Dendritic cell treated with granulocyte-macrophage colony-stimulating factor and Interleukin-4, amounts not matched to agents 40 ng/mL and 50 ng/mL, for 4 days (primary cell): ENCODE data around the gene CD99L2.
"Not testable (repeated sequence)": the region's sequence is repeated elsewhere in the genome, so short reads cannot be mapped to it uniquely, and the experiment has no call there.

Experiments
- H3K27ac Mint-ChIP-seq: one replicate; pipeline ENCODE4 v1.8.0; 2022; ENCODE audit warnings: mild to moderate bottlenecking, mixed read lengths
- H3K27me3 Mint-ChIP-seq: one replicate; pipeline ENCODE4 v1.8.0; 2022; ENCODE audit warnings: mild to moderate bottlenecking, mixed read lengths
- H3K36me3 Mint-ChIP-seq: one replicate; pipeline ENCODE4 v1.8.0; 2022; ENCODE audit warnings: low read depth, mixed read lengths
- H3K4me1 Mint-ChIP-seq: one replicate; pipeline ENCODE4 v1.8.0; 2022; ENCODE audit warnings: low read depth, mixed read lengths
- H3K4me3 Mint-ChIP-seq: one replicate; pipeline ENCODE4 v1.8.0; 2022; ENCODE audit warnings: mild to moderate bottlenecking, moderate library complexity, mixed read lengths
- H3K9me3 Mint-ChIP-seq: one replicate; pipeline ENCODE4 v1.8.0; 2022; ENCODE audit warnings: mixed read lengths
- intact Hi-C: fragments of 100-400 bp; cut with micrococcal nuclease; formaldehyde crosslinking; loops from one replicate; pipeline ENCODE4 v1.15.0; 2022

CD99L2 gene

GRCh38 chrX:150880808-150881165 is 17.7 kb downstream of the CD99L2 start:
- peaks cover 3% of the 10 kb centered on the region for H3K36me3 Mint-ChIP-seq

GRCh38 chrX:150879855-150880807 is 18.3 kb downstream of the CD99L2 start:
- intact Hi-C loops = no loop called here
- H3K27me3 Mint-ChIP-seq = no peaks in the 10 kb centered on the region
- peaks cover 12% of the 10 kb centered on the region for H3K4me1 Mint-ChIP-seq
- H3K27ac Mint-ChIP-seq = no peak overlapping the region
- H3K9me3 Mint-ChIP-seq = peaks cover 8% of the 10 kb centered on the region
- H3K4me3 Mint-ChIP-seq = no peak overlapping the region
- H3K36me3 Mint-ChIP-seq = peaks cover 9% of the 10 kb centered on the region

More at GRCh38 chrX:150880808-150881165, 17.7 kb downstream of the CD99L2 start:
- Mint-ChIP-seq H3K9me3 (peaks cover 4% of the 10 kb centered on the region), H3K27ac (no peak overlapping the region), H3K4me3 (no peak overlapping the region), H3K4me1 (peaks cover 12% of the 10 kb centered on the region), H3K27me3 (no peaks in the 10 kb centered on the region)
- intact Hi-C loops = no loop called here

- H3K4me3 Mint-ChIP-seq, H3K36me3 Mint-ChIP-seq, H3K27ac Mint-ChIP-seq, H3K27me3 Mint-ChIP-seq, H3K9me3 Mint-ChIP-seq, intact Hi-C loops: not testable (repeated sequence)
- H3K4me1 Mint-ChIP-seq = peaks cover 37% of the 10 kb centered on the region
These were observed 22.8 kb downstream of the CD99L2 start for GRCh38 chrX:150875621-150876020.

- Mint-ChIP-seq H3K9me3 (peaks cover 8% of the 10 kb centered on the region), H3K27ac (no peak overlapping the region), H3K36me3 (peaks cover 9% of the 10 kb centered on the region), H3K4me3 (no peak overlapping the region), H3K4me1 (peaks cover 42% of the 10 kb centered on the region), H3K27me3 (no peaks in the 10 kb centered on the region)
- intact Hi-C loops = no loop called here
These were observed 24.0 kb downstream of the CD99L2 start for GRCh38 chrX:150874448-150874847.

- Mint-ChIP-seq H3K27me3 (no peaks in the 10 kb centered on the region), H3K4me1 (peaks cover 41% of the 10 kb centered on the region), H3K4me3 (no peak overlapping the region), H3K36me3 (peaks cover 9% of the 10 kb centered on the region), H3K27ac (no peak overlapping the region), H3K9me3 (peaks cover 8% of the 10 kb centered on the region)
- intact Hi-C loops = no loop called here
These were observed 24.9 kb downstream of the CD99L2 start for GRCh38 chrX:150873616-150874015.

GRCh38 chrX:150872773-150873336 is 25.6 kb downstream of the CD99L2 start:
- Mint-ChIP-seq H3K4me3 (no peak overlapping the region), H3K4me1 (peaks cover 41% of the 10 kb centered on the region), H3K36me3 (peaks cover 9% of the 10 kb centered on the region), H3K9me3 (peaks cover 8% of the 10 kb centered on the region), H3K27ac (no peak overlapping the region), H3K27me3 (no peaks in the 10 kb centered on the region)
- intact Hi-C loops = no loop called here

- Mint-ChIP-seq H3K36me3 (peaks cover 9% of the 10 kb centered on the region), H3K9me3 (peaks cover 8% of the 10 kb centered on the region), H3K27ac (no peak overlapping the region), H3K4me1 (peaks cover 41% of the 10 kb centered on the region), H3K4me3 (no peak overlapping the region), H3K27me3 (no peaks in the 10 kb centered on the region)
- intact Hi-C loops = no loop called here
These were observed 27.1 kb downstream of the CD99L2 start for GRCh38 chrX:150871341-150871811.

GRCh38 chrX:150870487-150871340 is 27.8 kb downstream of the CD99L2 start:
- H3K27me3 Mint-ChIP-seq = no peaks in the 10 kb centered on the region
- H3K4me3 Mint-ChIP-seq = no peak overlapping the region
- no peak overlapping the region for H3K27ac Mint-ChIP-seq
- H3K9me3 Mint-ChIP-seq = peaks cover 4% of the 10 kb centered on the region
- intact Hi-C loops = no loop called here
- peaks cover 41% of the 10 kb centered on the region for H3K4me1 Mint-ChIP-seq
- peaks cover 11% of the 10 kb centered on the region for H3K36me3 Mint-ChIP-seq

GRCh38 chrX:150870029-150870428 is 28.4 kb downstream of the CD99L2 start:
- intact Hi-C loops = no loop called here
- Mint-ChIP-seq H3K27ac (no peak overlapping the region), H3K36me3 (peaks cover 11% of the 10 kb centered on the region), H3K4me3 (no peak overlapping the region), H3K4me1 (peaks cover 41% of the 10 kb centered on the region), H3K9me3 (no peaks in the 10 kb centered on the region), H3K27me3 (no peaks in the 10 kb centered on the region)

- peaks cover 13% of the 10 kb centered on the region for H3K36me3 Mint-ChIP-seq
- intact Hi-C loops = no loop called here
- H3K9me3 Mint-ChIP-seq = no peaks in the 10 kb centered on the region
- H3K4me1 Mint-ChIP-seq = peaks cover 36% of the 10 kb centered on the region
- H3K27ac Mint-ChIP-seq = peak overlapping the region; percentile 49
- no peak overlapping the region for H3K4me3 Mint-ChIP-seq
- H3K27me3 Mint-ChIP-seq = no peaks in the 10 kb centered on the region
These were observed 29.0 kb downstream of the CD99L2 start for GRCh38 chrX:150869450-150869849.

GRCh38 chrX:150868625-150869024 is 29.8 kb downstream of the CD99L2 start:
- H3K4me3 Mint-ChIP-seq = no peak overlapping the region
- no peak overlapping the region for H3K27ac Mint-ChIP-seq
- no peaks in the 10 kb centered on the region for H3K27me3 Mint-ChIP-seq
- intact Hi-C loops = no loop called here
- peaks cover 17% of the 10 kb centered on the region for H3K36me3 Mint-ChIP-seq
- H3K9me3 Mint-ChIP-seq = no peaks in the 10 kb centered on the region
- H3K4me1 Mint-ChIP-seq = peaks cover 28% of the 10 kb centered on the region

- Mint-ChIP-seq H3K27ac (no peak overlapping the region), H3K9me3 (no peaks in the 10 kb centered on the region), H3K27me3 (no peaks in the 10 kb centered on the region), H3K4me1 (peaks cover 2% of the 10 kb centered on the region), H3K36me3 (peaks cover 17% of the 10 kb centered on the region), H3K4me3 (no peak overlapping the region)
- intact Hi-C loops = no loop called here
These were observed 34.3 kb downstream of the CD99L2 start for GRCh38 chrX:150864127-150864526.

- intact Hi-C loops = no loop called here
- Mint-ChIP-seq H3K36me3 (peaks cover 17% of the 10 kb centered on the region), H3K9me3 (no peaks in the 10 kb centered on the region), H3K27me3 (no peaks in the 10 kb centered on the region), H3K4me1 (no peaks in the 10 kb centered on the region), H3K27ac (no peak overlapping the region), H3K4me3 (no peak overlapping the region)
These were observed 35.3 kb downstream of the CD99L2 start for GRCh38 chrX:150863191-150863590.

- Mint-ChIP-seq H3K36me3 (peaks cover 30% of the 10 kb centered on the region), H3K4me3 (no peak overlapping the region), H3K27me3 (no peaks in the 10 kb centered on the region), H3K27ac (no peak overlapping the region), H3K9me3 (peaks cover 29% of the 10 kb centered on the region), H3K4me1 (no peaks in the 10 kb centered on the region)
- intact Hi-C loops = no loop called here
These were observed 41.0 kb downstream of the CD99L2 start for GRCh38 chrX:150857453-150857852.
